DND-41 (cell line): ENCODE data around the gene NXT2.

Experiments used
- ATAC-seq: fragments of 200-7000 bp; cut with Tn5 transposase; 3 replicates; pipeline ENCODE4 v1.9.1; 2021; ENCODE audit warnings: low read depth; ENCODE audit not compliant: insufficient read depth
- DNase-seq: peaks from one replicate; pipeline ENCODE4 v3.0.0-alpha.2; 2020
- H2AFZ ChIP-seq: 2 replicates; pipeline ENCODE4 v1.6.0; 2012; ENCODE audit warnings: low read depth, low read length
- H3K27ac ChIP-seq: 2 replicates; pipeline ENCODE4 v1.5.1; 2012; ENCODE audit warnings: low read length, inconsistent platforms
- H3K27me3 ChIP-seq: fragments of 200-600 bp; sonication (generic); 2 replicates; pipeline ENCODE4 v1.6.0; 2012; ENCODE audit warnings: low read length, mild to moderate bottlenecking, inconsistent platforms; ENCODE audit not compliant: insufficient read depth, poor library complexity
- H3K36me3 ChIP-seq: 2 replicates; pipeline ENCODE4 v1.5.1; 2012; ENCODE audit warnings: low read length, inconsistent platforms; ENCODE audit not compliant: insufficient read depth
- H3K4me1 ChIP-seq: 2 replicates; pipeline ENCODE4 v1.5.1; 2012; ENCODE audit warnings: mild to moderate bottlenecking, low read length; ENCODE audit not compliant: insufficient read depth
- H3K4me2 ChIP-seq: 2 replicates; pipeline ENCODE4 v1.6.0; 2012; ENCODE audit warnings: mild to moderate bottlenecking, moderate library complexity, low read length, inconsistent platforms; ENCODE audit not compliant: insufficient read depth
- H3K4me3 ChIP-seq, 2 experiments: fragments of 200-600 bp in 1 of 2; shearing (Covaris generic) in 1 of 2; 2 replicates each; pipeline ENCODE4 v1.5.1; 2012 to 2016; ENCODE audit warnings: inconsistent platforms in 2 of 2, low read length in 2 of 2, mild to moderate bottlenecking in 2 of 2, low read depth in 1 of 2, moderate library complexity in 1 of 2
- H3K79me2 ChIP-seq: 2 replicates; pipeline ENCODE4 v1.6.0; 2012; ENCODE audit warnings: low read length, inconsistent platforms; ENCODE audit not compliant: insufficient read depth
- H3K9ac ChIP-seq: 2 replicates; pipeline ENCODE4 v1.6.0; 2012; ENCODE audit warnings: low read depth, mild to moderate bottlenecking, inconsistent platforms, low read length, moderate library complexity
- H3K9me3 ChIP-seq: 2 replicates; pipeline ENCODE4 v1.5.1; 2012; ENCODE audit warnings: low read length, moderate library complexity, mild to moderate bottlenecking, inconsistent platforms; ENCODE audit not compliant: insufficient read depth, severe bottlenecking
- H4K20me1 ChIP-seq: 2 replicates; pipeline ENCODE4 v1.6.0; 2012; ENCODE audit warnings: low read length; ENCODE audit not compliant: insufficient read depth
- CTCF ChIP-seq: IDR thresholded peaks from 2 replicates; pipeline ENCODE4 v1.5.1; 2012; ENCODE audit warnings: borderline replicate concordance, low read length, moderate library complexity, mild to moderate bottlenecking; ENCODE audit not compliant: poor library complexity, severe bottlenecking; ENCODE audit errors: extremely low read depth
- EZH2 ChIP-seq: IDR thresholded peaks from 3 replicates; pipeline ENCODE4 v1.6.1; 2012; ENCODE audit warnings: borderline replicate concordance, low read depth, mild to moderate bottlenecking, moderate library complexity, low read length, inconsistent platforms; ENCODE audit not compliant: severe bottlenecking

NXT2 gene

GRCh38 chrX:109519001-109519400 lies 17.6 kb upstream of the NXT2 start:
- no peak overlapping the region for H3K27ac ChIP-seq
- H3K4me1 ChIP-seq = no peaks in the 10 kb centered on the region
- no peak overlapping the region for H3K4me3 ChIP-seq
- no peak for DNase-seq
- no peak overlapping the region for H3K9ac ChIP-seq
- no peak for ATAC-seq
- no peaks in the 10 kb centered on the region for H3K27me3 ChIP-seq
- H4K20me1 ChIP-seq = no peaks in the 10 kb centered on the region
- no peaks in the 10 kb centered on the region for H3K36me3 ChIP-seq
- H3K9me3 ChIP-seq = no peaks in the 10 kb centered on the region
- H3K79me2 ChIP-seq = no peaks in the 10 kb centered on the region
- H2AFZ ChIP-seq = no peak overlapping the region
- no peak overlapping the region for H3K4me2 ChIP-seq
- TF ChIP-seq CTCF (no peak), EZH2 (no peak)

- Histone ChIP-seq H3K36me3 (no peaks in the 10 kb centered on the region), H3K4me2 (no peak overlapping the region), H3K4me3 (no peak overlapping the region), H3K27me3 (no peaks in the 10 kb centered on the region), H2AFZ (no peak overlapping the region), H3K9me3 (no peaks in the 10 kb centered on the region), H3K4me1 (peaks cover 11% of the 10 kb centered on the region), H3K27ac (no peak overlapping the region), H3K79me2 (no peaks in the 10 kb centered on the region), H3K9ac (no peak overlapping the region), H4K20me1 (no peaks in the 10 kb centered on the region)
- TF ChIP-seq CTCF (no peak), EZH2 (no peak)
- ATAC-seq = no peak
- DNase-seq = no peak
Measured at GRCh38 chrX:109533005-109533404, 3.6 kb upstream of the NXT2 start.

GRCh38 chrX:109533631-109534030 lies 3.0 kb upstream of the NXT2 start:
- TF ChIP-seq EZH2 (no peak), CTCF (no peak)
- Histone ChIP-seq H3K27ac (no peak overlapping the region), H3K4me2 (no peak overlapping the region), H2AFZ (no peak overlapping the region), H3K79me2 (no peaks in the 10 kb centered on the region), H3K4me3 (no peak overlapping the region), H3K36me3 (no peaks in the 10 kb centered on the region), H3K9ac (no peak overlapping the region), H3K9me3 (no peaks in the 10 kb centered on the region), H3K4me1 (peaks cover 14% of the 10 kb centered on the region), H3K27me3 (no peaks in the 10 kb centered on the region), H4K20me1 (no peaks in the 10 kb centered on the region)
- ATAC-seq (no peak), DNase-seq (no peak)

- ATAC-seq (no peak), DNase-seq (no peak)
- TF ChIP-seq CTCF = no peak
- no peak for TF ChIP-seq EZH2
- H4K20me1 ChIP-seq = no peaks in the 10 kb centered on the region
- H3K4me2 ChIP-seq = no peak overlapping the region
- no peaks in the 10 kb centered on the region for H3K79me2 ChIP-seq
- H3K27me3 ChIP-seq = no peaks in the 10 kb centered on the region
- H3K9me3 ChIP-seq = no peaks in the 10 kb centered on the region
- H3K36me3 ChIP-seq = no peaks in the 10 kb centered on the region
- no peak overlapping the region for H3K9ac ChIP-seq
- H2AFZ ChIP-seq = no peak overlapping the region
- H3K4me3 ChIP-seq = no peak overlapping the region
- H3K4me1 ChIP-seq = peaks cover 14% of the 10 kb centered on the region
- H3K27ac ChIP-seq = no peak overlapping the region
Measured at GRCh38 chrX:109534933-109535332, 1.7 kb upstream of the NXT2 start.
